H9 (cell line): Measurements from ENCODE around the gene ITGA2. TPM values are rescaled to one million over a fixed set of nuclear protein-coding genes. Genes with fewer than 3 reads are reported as not detected.
A peak's percentile ranks its signal among the peaks of the same experiment; 100 is the strongest.

ENCODE experiments used
- DNase-seq: peaks from one replicate; pipeline ENCODE4 v3.0.0-alpha.2; 2017
- H2AFZ ChIP-seq: one replicate; pipeline ENCODE4 v1.6.1; 2013; ENCODE audit warnings: mild to moderate bottlenecking, low read length, control low read depth, moderate library complexity
- H2AK5ac ChIP-seq: 2 replicates; pipeline ENCODE4 v1.6.1; 2013; ENCODE audit warnings: low read length, control low read depth, mixed read lengths; ENCODE audit not compliant: insufficient read length
- H2BK120ac ChIP-seq: one replicate; pipeline ENCODE4 v1.6.1; 2013; ENCODE audit warnings: low read depth, mild to moderate bottlenecking, low read length, control low read depth, inconsistent platforms; ENCODE audit not compliant: poor library complexity, severe bottlenecking
- H2BK12ac ChIP-seq: 2 replicates; pipeline ENCODE4 v1.6.1; 2013; ENCODE audit warnings: low read length, control low read depth, mixed read lengths, low read depth; ENCODE audit not compliant: insufficient read length
- H2BK15ac ChIP-seq: 2 replicates; pipeline ENCODE4 v1.6.1; 2013; ENCODE audit warnings: low read depth, low read length, control low read depth
- H2BK20ac ChIP-seq: one replicate; pipeline ENCODE4 v1.6.1; 2013; ENCODE audit warnings: low read depth, mild to moderate bottlenecking, low read length, control low read depth, inconsistent platforms; ENCODE audit not compliant: poor library complexity, severe bottlenecking
- H2BK5ac ChIP-seq: 2 replicates; pipeline ENCODE4 v1.6.1; 2013; ENCODE audit warnings: low read length, control low read depth, mixed read lengths; ENCODE audit not compliant: insufficient read length
- H3K14ac ChIP-seq: 2 replicates; pipeline ENCODE4 v1.6.1; 2013; ENCODE audit warnings: low read length, control low read depth; ENCODE audit not compliant: insufficient read depth
- H3K18ac ChIP-seq: 2 replicates; pipeline ENCODE4 v1.6.1; 2013; ENCODE audit warnings: low read depth, mild to moderate bottlenecking, mixed read lengths, low read length, control low read depth; ENCODE audit not compliant: insufficient read length
- H3K23ac ChIP-seq: 2 replicates; pipeline ENCODE4 v1.6.1; 2013; ENCODE audit warnings: low read length, control low read depth, mixed read lengths, low read depth; ENCODE audit not compliant: insufficient read length
- H3K23me2 ChIP-seq: 2 replicates; pipeline ENCODE4 v1.6.1; 2013; ENCODE audit warnings: low read depth, mild to moderate bottlenecking, mixed read lengths, low read length, control low read depth; ENCODE audit not compliant: insufficient read length, poor library complexity, severe bottlenecking
- H3K27ac ChIP-seq: 2 replicates; pipeline ENCODE4 v1.5.1; 2013; ENCODE audit warnings: low read length, control low read depth, mixed read lengths, low read depth; ENCODE audit not compliant: insufficient read length
- H3K27me3 ChIP-seq: 2 replicates; pipeline ENCODE4 v1.6.1; 2013; ENCODE audit warnings: low read length, control low read depth, inconsistent platforms; ENCODE audit not compliant: insufficient read depth
- H3K4ac ChIP-seq: 2 replicates; pipeline ENCODE4 v1.6.1; 2013; ENCODE audit warnings: low read depth, mild to moderate bottlenecking, control low read depth, inconsistent platforms, low read length, moderate library complexity
- H3K4me1 ChIP-seq: 2 replicates; pipeline ENCODE4 v1.6.1; 2013; ENCODE audit warnings: low read length, control low read depth, inconsistent platforms; ENCODE audit not compliant: insufficient read depth
- H3K4me2 ChIP-seq: 2 replicates; pipeline ENCODE4 v1.6.1; 2013; ENCODE audit warnings: low read length, control low read depth, mixed read lengths; ENCODE audit not compliant: insufficient read length, insufficient read depth
- H3K56ac ChIP-seq: 2 replicates; pipeline ENCODE4 v1.6.1; 2013; ENCODE audit warnings: low read depth, mild to moderate bottlenecking, mixed read lengths, low read length, control low read depth; ENCODE audit not compliant: insufficient read length
- H3K79me1 ChIP-seq: 2 replicates; pipeline ENCODE4 v1.6.1; 2013; ENCODE audit warnings: low read depth, mild to moderate bottlenecking, moderate library complexity, low read length, control low read depth, inconsistent platforms; ENCODE audit not compliant: insufficient read depth, poor library complexity, severe bottlenecking
- H3K79me2 ChIP-seq: 2 replicates; pipeline ENCODE4 v1.6.1; 2013; ENCODE audit warnings: low read length, control low read depth, inconsistent platforms; ENCODE audit not compliant: insufficient read depth
- H3K9ac ChIP-seq: 2 replicates; pipeline ENCODE4 v1.6.1; 2013; ENCODE audit warnings: low read length, control low read depth, mixed read lengths; ENCODE audit not compliant: insufficient read length; ENCODE audit errors: extremely low read depth
- H3K9me3 ChIP-seq: one replicate; pipeline ENCODE4 v1.6.1; 2013; ENCODE audit warnings: low read depth, low read length, inconsistent platforms; ENCODE audit not compliant: control insufficient read depth
- H3T11ph ChIP-seq: one replicate; pipeline ENCODE4 v1.6.1; 2013; ENCODE audit warnings: mild to moderate bottlenecking, low read length, control low read depth, inconsistent platforms
- H4K20me1 ChIP-seq: one replicate; pipeline ENCODE4 v1.6.1; 2013; ENCODE audit not compliant: control insufficient read depth, insufficient read length, insufficient read depth
- H4K5ac ChIP-seq: 2 replicates; pipeline ENCODE4 v1.6.1; 2013; ENCODE audit warnings: low read depth, mild to moderate bottlenecking, mixed read lengths, low read length, control low read depth; ENCODE audit not compliant: insufficient read length
- H4K8ac ChIP-seq: replicated peaks from 2 replicates; pipeline ENCODE4 v1.6.1; 2013; ENCODE audit warnings: low read length, control low read depth, mixed read lengths, low read depth; ENCODE audit not compliant: insufficient read length
- H4K91ac ChIP-seq: 2 replicates; pipeline ENCODE4 v1.6.1; 2013; ENCODE audit warnings: low read depth, mild to moderate bottlenecking, moderate library complexity, mixed read lengths, low read length, control low read depth; ENCODE audit not compliant: insufficient read length
- H3K27ac Mint-ChIP-seq, 3 experiments: 2 replicates in 2 of 3; 3 replicates in 1 of 3; pipeline ENCODE4 v1.8.0; 2020 to 2021; ENCODE audit warnings: mixed read lengths in 3 of 3, mild to moderate bottlenecking in 1 of 3, moderate library complexity in 1 of 3
- H3K27me3 Mint-ChIP-seq: 2 replicates; pipeline ENCODE4 v1.8.0; 2021; ENCODE audit warnings: low read depth, mild to moderate bottlenecking, moderate library complexity, mixed read lengths
- H3K36me3 Mint-ChIP-seq, 3 experiments: 2 replicates in 2 of 3; 3 replicates in 1 of 3; pipeline ENCODE4 v1.8.0; 2020 to 2021; ENCODE audit warnings: low read depth in 3 of 3, mixed read lengths in 3 of 3; ENCODE audit not compliant: insufficient read depth in 1 of 3
- H3K4me1 Mint-ChIP-seq, 2 experiments: 2 replicates each; pipeline ENCODE4 v1.8.0; 2020; ENCODE audit warnings: mixed read lengths in 2 of 2
- H3K4me3 Mint-ChIP-seq, 2 experiments: 2 replicates in 1 of 2; 3 replicates in 1 of 2; pipeline ENCODE4 v1.8.0; 2020 to 2021; ENCODE audit warnings: mild to moderate bottlenecking in 2 of 2, mixed read lengths in 2 of 2, moderate library complexity in 1 of 2
- H3K9me3 Mint-ChIP-seq, 2 experiments: 2 replicates in 1 of 2; 3 replicates in 1 of 2; pipeline ENCODE4 v1.8.0; 2020; ENCODE audit warnings: mild to moderate bottlenecking in 2 of 2, mixed read lengths in 2 of 2, moderate library complexity in 1 of 2
- CTCF ChIP-seq: fragments of 200-600 bp; sonication (generic); conservative IDR thresholded peaks from 3 replicates; pipeline ENCODE4 v1.8.0; 2021; ENCODE audit warnings: antibody characterized with exemption, mild to moderate bottlenecking
- WGBS: extraction: QIAGEN DNeasy Blood & Tissue Kit; methylation state at CpG from one replicate; pipeline ENCODE4 v1.1.7; 2013; ENCODE audit warnings: missing lambda C conversion rate, low lambda C conversion rate, mixed read lengths; ENCODE audit not compliant: insufficient read length; ENCODE audit errors: extremely low coverage; 5-methylcytosine and 5-hydroxymethylcytosine counted together
- total RNA-seq: library from RNA; stranded (reverse); gene quantifications from 2 replicates; pipeline ENCODE4 v1.2.1, GENCODE V29; 2021

The ITGA2 gene
- total RNA-seq, 1 experiment from 2014 or later = 3.0 TPM

GRCh38 chr5:53110156-53110555 lies 121.0 kb downstream of the ITGA2 start:
- no peaks in the 10 kb centered on the region for H3K27me3 Mint-ChIP-seq
- H2BK12ac ChIP-seq = no peak overlapping the region
- WGBS = no CpG with 5 or more reads among the region's 6 CpGs
- H3K27me3 ChIP-seq = no peaks in the 10 kb centered on the region; the same call in 1 of the 2 replicates
- peaks cover 17% of the 10 kb centered on the region in 2 experiments for H3K4me1 Mint-ChIP-seq
- H2BK20ac ChIP-seq = no peak overlapping the region
- peak overlapping the region; percentile 84 to 90 for H3K4me3 Mint-ChIP-seq
- no peak for TF ChIP-seq CTCF
- no peak overlapping the region for H3K4ac ChIP-seq
- no peak for DNase-seq
- H3K9me3 ChIP-seq = no peaks in the 10 kb centered on the region
- H3K9ac ChIP-seq = peak overlapping the region; percentile 83
- peak overlapping the region in 1 of 3 experiments; percentile 37; a peak in 2 of 7 replicates for H3K27ac Mint-ChIP-seq
- no peak overlapping the region for H3K23ac ChIP-seq
- H3K79me2 ChIP-seq = no peaks in the 10 kb centered on the region
- peaks cover 0 to 3% (median 0%) of the 10 kb centered on the region in 3 experiments; a peak in 1 of 7 replicates for H3K36me3 Mint-ChIP-seq
- H2BK120ac ChIP-seq = no peak overlapping the region
- H3K4me1 ChIP-seq = peaks cover 5% of the 10 kb centered on the region; the same call in 1 of the 2 replicates
- H3K9me3 Mint-ChIP-seq = no peaks in the 10 kb centered on the region; a peak in 1 of 5 replicates
- H3T11ph ChIP-seq = no peak overlapping the region
- no peak overlapping the region for H3K56ac ChIP-seq
- no peak overlapping the region for H3K27ac ChIP-seq
- no peak overlapping the region for H2AK5ac ChIP-seq
- no peak overlapping the region for H3K14ac ChIP-seq
- H4K91ac ChIP-seq = no peak overlapping the region
- H3K23me2 ChIP-seq = peaks cover 13% of the 10 kb centered on the region
- H2BK15ac ChIP-seq = no peak overlapping the region
- no peak overlapping the region for H4K5ac ChIP-seq
- no peak overlapping the region for H4K8ac ChIP-seq
- H2BK5ac ChIP-seq = no peak overlapping the region
- no peaks in the 10 kb centered on the region for H3K79me1 ChIP-seq
- no peaks in the 10 kb centered on the region for H4K20me1 ChIP-seq
- no peak overlapping the region for H2AFZ ChIP-seq
- no peak overlapping the region for H3K18ac ChIP-seq
- peak overlapping the region; percentile 70 for H3K4me2 ChIP-seq
